ENCODE results near the gene SLC3A2.
"Not testable (repeated sequence)": the region's sequence is repeated elsewhere in the genome, so short reads cannot be mapped to it uniquely, and the experiment has no call there.

The SLC3A2 gene

DNA sequence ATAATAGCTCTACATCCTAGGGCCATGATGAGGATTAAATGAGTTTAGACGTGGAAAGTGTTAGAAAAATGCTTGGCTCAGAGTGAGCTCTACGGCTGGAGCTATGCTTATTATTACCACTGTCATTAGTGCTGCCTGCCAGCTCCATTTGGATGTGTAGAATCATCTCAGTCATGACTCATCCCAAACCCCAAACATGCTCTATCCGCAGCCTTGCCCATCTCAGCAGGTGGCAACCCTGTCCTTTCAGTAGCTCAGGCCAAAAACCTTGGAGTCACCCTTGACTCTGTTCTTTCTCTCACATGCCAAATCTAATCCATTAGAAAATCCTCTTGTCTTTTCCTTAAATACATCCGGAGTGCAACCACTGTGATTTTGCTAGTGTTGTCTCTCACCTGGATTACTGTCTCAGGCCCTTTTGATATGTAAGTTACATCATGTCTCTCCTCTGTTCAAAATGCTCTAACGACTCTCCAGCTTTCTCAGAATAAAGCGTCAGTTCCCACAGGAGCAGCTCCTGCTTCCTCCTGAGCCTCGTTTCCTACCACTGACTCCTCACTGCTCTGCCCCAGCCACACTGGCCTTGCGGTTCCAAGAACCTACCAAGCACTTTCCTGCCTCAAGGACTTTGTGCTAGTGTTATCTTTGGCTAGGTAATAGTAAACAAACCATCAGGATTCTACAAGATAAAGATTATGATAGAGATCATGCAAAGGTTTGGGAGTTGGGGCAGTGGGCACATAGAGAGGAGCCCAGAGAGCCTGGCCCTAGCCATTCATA is 51.0 kb downstream of the SLC3A2 start:
- DNase-seq = no peak

GRCh38 chr11:62933285-62933684 is 52.6 kb downstream of the SLC3A2 start:
- no peak for DNase-seq

DNA sequence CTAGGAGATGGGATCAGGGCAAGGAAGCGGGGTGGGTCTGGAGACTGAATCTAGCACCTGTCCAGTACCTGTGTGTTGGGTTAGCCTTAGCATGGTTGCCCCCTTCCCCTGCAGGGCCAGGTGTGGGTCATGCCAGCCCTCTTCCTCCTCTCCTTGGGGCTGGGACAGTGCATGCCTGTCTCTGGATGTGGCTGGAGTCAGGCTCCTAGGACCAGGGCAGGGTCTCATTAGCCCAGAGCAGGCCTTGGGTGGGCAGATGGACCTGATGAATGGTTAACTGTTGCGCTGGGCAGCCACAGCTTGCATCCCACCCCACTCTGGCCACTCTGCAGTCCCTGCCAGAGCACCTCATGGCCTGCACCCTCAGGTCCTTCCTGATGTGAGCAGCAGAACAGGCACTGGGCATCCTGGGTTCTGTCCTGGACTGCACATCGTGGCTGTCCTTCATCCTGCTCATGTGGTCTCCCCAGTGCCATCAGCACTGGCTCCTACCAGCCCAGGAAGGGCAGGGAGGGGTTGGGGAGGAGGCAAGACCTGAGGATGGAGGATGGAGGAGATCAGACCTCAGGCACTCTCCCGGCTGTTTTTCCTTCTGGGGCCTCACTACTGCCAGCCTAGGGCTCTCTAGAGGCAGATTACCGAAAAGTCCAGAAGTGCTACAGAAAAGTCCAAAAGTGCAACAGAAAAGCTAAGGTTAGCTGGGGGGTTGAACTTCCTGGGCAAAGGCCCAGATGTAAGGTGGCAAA is 53.2 kb downstream of the SLC3A2 start:
- DNase-seq = no peak

- no peak for DNase-seq
These were observed 53.7 kb downstream of the SLC3A2 start for GRCh38 chr11:62934496-62934785.

DNA sequence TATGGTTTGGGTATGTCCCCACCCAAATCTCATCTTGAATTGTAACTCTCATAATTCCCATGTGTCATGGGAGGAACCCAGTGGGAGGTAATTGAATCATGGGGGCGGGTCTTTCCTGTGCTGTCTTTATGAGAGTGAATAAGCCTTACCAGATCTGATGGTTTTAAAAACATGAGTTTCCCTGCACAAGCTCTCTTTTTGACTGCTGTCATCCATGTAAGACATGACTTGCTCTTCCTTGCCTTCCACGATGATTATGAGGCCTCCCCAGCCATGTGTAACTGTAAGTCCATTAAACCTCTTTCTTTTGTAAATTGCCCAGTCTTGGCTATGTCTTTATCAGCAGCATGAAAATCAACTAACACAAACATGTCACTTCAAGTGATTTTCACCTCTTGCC is 56.8 kb downstream of the SLC3A2 start:
- DNase-seq = not testable (repeated sequence)
